HS-5 (cell line): ENCODE data around the gene KIF23.

ENCODE experiments used
- DNase-seq: peaks from one replicate; pipeline ENCODE4 v3.0.0-alpha.2; 2012; ENCODE audit warnings: low read depth

The KIF23 gene

DNA sequence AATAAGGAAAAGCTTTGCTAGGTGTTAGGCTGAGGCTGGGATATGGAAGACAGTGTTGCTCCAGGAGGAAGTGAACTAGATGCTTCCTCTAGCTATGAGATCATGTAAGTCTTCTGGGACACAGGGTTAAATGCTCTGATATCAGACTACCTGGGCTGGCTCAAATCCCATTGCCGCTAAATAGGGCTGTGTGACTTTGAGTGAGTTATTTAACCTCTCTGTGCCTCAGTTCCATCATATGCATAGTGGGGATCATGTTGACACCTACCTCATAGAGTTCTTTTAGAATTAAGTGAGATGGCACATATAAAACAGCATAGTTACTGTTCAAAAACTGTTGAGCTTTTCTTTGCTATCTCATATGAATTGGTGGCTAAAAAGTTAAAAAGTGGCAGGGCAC, 51.1 kb downstream of the KIF23 start:
- no peak for DNase-seq

DNA sequence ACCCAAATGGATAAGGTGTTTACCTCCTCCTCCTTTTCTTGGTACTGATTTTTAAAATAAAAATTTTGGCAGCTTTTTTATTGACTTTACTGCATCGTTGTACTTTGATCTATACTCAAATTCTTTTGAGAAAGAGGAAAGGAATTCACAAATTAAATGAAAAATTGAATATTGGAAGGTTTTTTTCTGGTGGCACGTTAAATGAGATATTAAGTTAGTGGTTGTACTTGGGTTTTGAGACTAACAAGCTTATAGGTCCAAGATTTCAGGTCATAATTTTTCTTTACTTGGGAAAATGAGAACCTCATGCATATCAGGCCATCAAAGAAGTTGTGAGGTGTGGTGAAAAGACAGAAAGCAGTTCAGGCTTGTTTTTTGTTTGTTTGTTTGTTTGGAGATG, 52.6 kb downstream of the KIF23 start:
- no peak for DNase-seq

DNA sequence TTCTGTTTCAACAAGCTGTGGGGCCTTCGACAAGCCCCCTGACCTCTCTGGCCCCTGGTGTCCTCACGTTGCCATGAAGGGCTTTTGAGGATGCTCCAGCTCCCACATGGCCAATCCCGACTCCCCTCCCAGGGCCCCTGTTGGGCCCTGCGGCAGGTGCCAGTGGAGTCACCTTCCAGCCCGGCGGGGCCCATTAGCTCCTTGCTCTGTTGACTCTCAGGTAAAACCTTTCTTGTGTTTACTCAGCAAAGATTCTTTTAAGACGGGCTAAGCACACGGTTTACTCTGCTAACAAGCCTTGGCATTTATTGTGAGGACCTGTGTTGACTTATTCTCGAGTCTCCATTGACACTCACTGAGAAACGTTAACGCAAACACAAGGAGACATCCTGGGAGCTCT, 53.5 kb downstream of the KIF23 start:
- no peak for DNase-seq

GRCh38 chr15:69468241-69469121, 54.3 kb downstream of the KIF23 start:
- no peak for DNase-seq

DNA sequence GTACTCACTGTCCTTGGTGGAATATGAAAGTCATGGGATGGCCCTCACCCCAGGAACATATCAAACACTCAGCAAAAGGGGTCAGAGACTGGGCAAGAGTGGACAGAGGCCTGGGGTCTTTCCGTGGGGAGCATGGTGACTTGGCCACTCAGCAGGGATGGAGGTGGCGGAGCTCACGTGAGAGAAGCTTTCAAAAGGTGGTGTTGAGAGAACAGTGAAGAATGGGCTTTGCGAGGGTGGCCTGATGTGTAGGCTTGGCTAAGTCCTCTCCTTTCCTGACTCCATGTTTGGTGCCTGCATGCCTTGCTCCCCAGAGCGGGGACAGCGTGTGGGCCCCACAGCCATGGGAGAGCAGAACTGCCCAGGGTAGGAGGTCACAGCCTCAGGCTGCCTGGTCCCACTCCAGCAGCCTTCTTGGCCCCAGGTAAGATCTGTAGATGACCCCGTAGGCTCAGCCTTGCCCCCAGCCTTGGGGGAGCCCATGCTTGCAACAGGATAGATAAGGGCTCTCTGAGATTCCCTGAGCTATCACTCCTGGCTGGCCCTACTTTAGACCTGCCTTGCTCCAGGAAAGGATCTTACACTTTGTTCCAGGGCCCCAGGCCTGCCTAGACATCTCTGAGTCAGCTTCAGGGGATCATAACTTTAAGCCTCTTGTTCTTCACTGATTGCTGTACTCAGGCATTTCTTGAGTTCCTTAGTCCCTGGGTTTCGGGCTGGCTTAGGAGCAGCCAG, 55.5 kb downstream of the KIF23 start:
- DNase-seq, result no peak

DNA sequence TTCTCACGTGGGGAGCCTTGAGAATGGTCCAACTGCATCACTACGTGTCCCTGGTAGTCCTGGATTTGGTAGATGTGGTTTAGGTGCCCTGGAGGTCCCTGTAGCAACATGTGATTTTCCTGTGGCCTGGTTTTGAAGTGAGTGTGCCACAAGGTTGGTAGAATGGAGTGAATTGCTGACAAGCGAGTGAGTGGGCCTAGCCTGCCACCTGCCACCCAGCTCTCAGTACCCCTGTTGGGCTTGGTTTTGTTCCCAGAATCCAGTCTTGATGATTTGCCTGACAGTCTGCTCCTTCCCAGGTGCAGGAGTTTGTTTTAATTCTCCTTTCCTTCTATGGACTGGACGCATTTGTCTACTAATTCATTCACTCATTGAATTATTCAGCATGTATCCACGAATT, 57.9 kb downstream of the KIF23 start:
- DNase-seq, result no peak

- no peak for DNase-seq
Measured at GRCh38 chr15:69472562-69472961, 58.4 kb downstream of the KIF23 start.

- no peak for DNase-seq
Measured at GRCh38 chr15:69474291-69474690, 60.1 kb downstream of the KIF23 start.

DNA sequence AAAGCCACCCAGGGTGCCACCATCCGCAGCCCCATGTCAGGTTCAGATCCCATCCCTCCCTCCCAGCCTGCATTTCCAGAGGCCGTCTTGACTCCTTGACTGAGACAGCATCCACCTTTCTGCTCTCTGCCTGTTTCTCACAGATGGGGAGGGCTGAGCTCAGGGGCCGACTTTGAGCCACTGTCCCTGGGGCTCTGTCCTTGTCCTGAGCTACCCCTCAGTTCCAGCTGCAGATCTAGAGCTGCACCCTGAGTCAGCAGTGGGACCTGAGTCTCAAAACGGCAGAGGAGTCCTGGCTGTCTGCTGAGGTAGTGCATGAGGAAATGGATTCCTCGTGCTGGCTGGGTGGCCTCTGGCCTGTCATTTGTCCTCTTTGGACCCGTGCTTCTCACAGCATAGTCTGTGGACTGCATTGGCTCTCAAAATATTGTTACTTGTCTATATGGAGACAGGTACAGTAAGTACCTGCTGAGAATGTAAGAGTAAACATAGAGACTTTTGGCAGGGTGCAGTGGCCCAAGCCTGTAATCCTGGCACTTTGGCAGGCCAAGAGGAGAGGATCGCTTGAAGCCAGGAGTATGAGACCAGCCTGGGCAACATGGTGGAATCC, 60.8 kb downstream of the KIF23 start:
- DNase-seq, result no peak

GRCh38 chr15:69475769-69476358, 61.7 kb downstream of the KIF23 start:
- DNase-seq, result no peak

DNA sequence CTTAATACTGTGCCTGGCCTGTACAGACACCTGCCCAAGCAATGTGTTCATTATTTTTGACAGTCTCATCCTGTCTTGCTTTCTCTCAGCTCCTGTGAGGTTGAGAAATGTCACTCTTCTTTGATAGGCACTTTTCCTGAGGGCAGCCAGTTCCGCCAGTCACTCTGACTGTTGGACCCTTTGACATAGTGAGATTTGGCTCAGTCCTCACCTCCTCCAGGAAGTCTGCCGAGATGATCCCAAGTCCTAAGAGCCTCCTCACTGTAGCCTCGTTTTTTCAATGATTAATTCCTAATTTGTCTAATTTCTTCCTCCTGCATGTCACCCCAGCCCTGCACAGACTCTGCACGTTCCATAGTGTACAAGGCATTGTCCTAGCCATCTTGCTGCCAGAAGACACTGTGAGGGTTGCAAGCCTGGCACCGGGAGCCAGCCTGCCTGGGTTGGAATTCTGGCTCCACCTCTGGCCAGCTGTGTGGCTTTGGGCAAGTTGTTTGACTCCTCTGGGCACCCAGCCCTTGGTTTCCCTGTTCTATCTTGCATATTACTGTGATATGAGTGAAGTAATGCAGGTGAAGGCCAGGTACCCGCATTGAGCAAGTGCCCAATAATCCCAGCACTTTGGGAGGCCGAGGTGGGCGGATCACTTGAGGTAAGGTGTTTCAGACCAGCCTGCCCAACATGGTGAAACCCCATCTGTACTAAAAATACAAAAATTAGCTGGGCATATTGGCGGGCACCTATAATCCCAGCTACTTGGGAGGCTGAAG, 62.7 kb downstream of the KIF23 start:
- DNase-seq, result no peak

GRCh38 chr15:69478259-69478781, 64.2 kb downstream of the KIF23 start:
- no peak for DNase-seq

DNA sequence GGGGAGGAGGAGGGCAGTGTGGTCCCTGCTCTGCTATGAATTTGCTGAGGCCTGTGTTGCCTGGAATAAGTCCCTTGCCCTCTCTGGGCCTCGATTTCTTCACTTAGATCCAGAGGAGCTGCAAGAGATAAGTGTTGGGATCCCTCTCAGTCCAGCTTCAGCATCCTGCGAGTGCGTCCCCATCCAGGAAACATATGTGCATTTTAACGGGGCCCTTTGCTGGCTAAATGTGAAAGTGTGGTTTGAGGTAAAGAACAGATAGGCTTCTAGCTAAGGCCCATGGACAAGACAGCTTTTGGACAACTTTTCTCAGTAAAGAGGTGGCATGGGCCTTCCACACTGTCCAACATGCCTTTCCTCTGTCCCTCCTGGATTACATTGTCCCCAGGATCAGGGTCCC, 64.9 kb downstream of the KIF23 start:
- DNase-seq, result no peak

- DNase-seq, result no peak
Measured at GRCh38 chr15:69479971-69480370, 65.8 kb downstream of the KIF23 start.

DNA sequence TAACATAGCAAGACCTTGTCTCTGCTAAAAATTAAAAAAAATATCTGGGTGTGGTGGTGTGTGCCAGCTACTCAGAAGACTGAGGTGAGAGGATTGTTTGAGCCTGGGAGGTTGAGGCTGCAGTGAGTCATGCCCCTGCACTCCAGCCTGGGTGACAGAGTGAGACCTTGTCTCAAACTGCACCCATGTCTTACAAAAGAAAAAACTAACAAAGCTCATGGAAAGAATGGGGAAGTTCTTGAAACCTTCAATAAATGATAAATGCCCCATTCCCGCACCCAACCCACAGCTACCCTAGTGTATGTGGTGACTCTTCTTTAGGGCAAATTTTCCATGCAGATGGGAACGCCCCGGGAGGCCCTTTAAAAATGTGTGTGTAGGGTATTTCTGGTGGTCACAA, 66.8 kb downstream of the KIF23 start:
- DNase-seq, result no peak

GRCh38 chr15:69482686-69483256, 68.6 kb downstream of the KIF23 start:
- no peak for DNase-seq

DNA sequence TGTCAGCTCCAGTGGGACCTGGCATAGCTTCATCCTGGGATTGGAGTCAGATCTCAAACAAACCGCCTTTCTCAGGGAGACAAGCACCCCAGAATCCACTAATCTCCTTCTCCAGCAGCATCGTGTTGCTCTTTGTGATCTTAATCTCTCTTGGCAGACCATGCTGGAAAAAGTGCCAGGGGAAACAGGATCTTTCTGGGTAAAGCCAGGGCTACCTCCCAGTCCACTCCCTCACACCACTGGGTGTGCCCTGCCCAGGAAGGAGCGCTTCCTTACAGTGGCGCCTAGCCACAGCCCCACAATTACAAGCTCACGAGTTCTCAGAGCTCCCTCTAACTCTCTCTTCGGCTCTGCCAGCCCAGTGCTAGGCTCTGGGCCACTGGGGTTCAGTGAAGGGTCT, 70.7 kb downstream of the KIF23 start:
- DNase-seq, result no peak

GRCh38 chr15:69486481-69487110, 72.4 kb downstream of the KIF23 start:
- DNase-seq, result no peak

GRCh38 chr15:69489073-69489571, 75.0 kb downstream of the KIF23 start:
- no peak for DNase-seq

GRCh38 chr15:69490356-69491037, 76.3 kb downstream of the KIF23 start:
- DNase-seq, result no peak
